ENCODE results near the gene CHMP4B. TPM values are rescaled to one million over a fixed set of nuclear protein-coding genes. Genes with fewer than 3 reads are reported as not detected.

Gene CHMP4B
- total and polyA plus RNA-seq, 3 donors from 2014 or later, result 98.3 to 114 (median 102) TPM

- DNase-seq, result peak; percentile 30
- no peaks in the 10 kb centered on the region for H3K36me3 ChIP-seq (ENCODE audit: low read depth, missing control alignments)
These were observed 60.2 kb downstream of the CHMP4B start for GRCh38 chr20:33871362-33871761.

DNA sequence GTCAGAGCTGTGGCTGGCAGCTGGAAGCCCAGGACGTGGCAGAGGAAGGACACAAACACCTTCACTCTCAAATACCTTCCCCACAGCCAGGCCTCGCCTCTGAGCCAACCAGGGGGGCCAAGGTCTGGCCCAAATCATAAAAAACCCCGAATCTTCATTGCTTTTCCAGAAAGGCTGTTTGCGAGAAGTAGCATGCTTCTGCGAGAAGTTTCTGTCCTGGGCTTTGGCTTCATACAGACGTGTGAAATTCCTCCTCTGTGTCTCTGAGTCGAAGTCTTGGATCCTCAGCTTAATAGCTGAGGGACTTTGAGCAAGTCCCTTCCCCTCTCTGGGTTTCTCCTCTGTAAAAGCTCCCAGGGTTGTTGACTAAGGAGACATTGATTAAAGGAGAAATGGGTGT, 63.0 kb downstream of the CHMP4B start:
- peaks cover 3% of the 10 kb centered on the region for H3K4me1 ChIP-seq
- 82 to 91% methylated on average over 6 to 7 of the region's 7 CpGs for WGBS, 2 donors
- TF ChIP-seq, protein P1, sequence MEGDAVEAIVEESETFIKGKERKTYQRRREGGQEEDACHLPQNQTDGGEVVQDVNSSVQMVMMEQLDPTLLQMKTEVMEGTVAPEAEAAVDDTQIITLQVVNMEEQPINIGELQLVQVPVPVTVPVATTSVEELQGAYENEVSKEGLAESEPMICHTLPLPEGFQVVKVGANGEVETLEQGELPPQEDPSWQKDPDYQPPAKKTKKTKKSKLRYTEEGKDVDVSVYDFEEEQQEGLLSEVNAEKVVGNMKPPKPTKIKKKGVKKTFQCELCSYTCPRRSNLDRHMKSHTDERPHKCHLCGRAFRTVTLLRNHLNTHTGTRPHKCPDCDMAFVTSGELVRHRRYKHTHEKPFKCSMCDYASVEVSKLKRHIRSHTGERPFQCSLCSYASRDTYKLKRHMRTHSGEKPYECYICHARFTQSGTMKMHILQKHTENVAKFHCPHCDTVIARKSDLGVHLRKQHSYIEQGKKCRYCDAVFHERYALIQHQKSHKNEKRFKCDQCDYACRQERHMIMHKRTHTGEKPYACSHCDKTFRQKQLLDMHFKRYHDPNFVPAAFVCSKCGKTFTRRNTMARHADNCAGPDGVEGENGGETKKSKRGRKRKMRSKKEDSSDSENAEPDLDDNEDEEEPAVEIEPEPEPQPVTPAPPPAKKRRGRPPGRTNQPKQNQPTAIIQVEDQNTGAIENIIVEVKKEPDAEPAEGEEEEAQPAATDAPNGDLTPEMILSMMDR (IDR thresholded peaks at IDR 0.05), result no peak
- no peak for TF ChIP-seq POLR2A (IDR thresholded peaks at IDR 0.05)
- no peaks in the 10 kb centered on the region for H3K9me3 ChIP-seq
- no peaks in the 10 kb centered on the region for H3K27me3 ChIP-seq
- intact Hi-C loops (cut with DNase I; ENCODE audit: low total_unique reads), result no loop called here
- no peak overlapping the region for H3K4me3 ChIP-seq
- no peaks in the 10 kb centered on the region for H3K36me3 ChIP-seq (ENCODE audit: low read depth, missing control alignments)
- no peak for DNase-seq
- H3K27ac ChIP-seq, result no peak overlapping the region

More at GRCh38 chr20:33871362-33871761, 60.2 kb downstream of the CHMP4B start:
- Histone ChIP-seq H3K4me1 (peaks cover 3% of the 10 kb centered on the region), H3K4me3 (no peak overlapping the region), H3K9me3 (no peaks in the 10 kb centered on the region), H3K27ac (no peak overlapping the region), H3K27me3 (no peaks in the 10 kb centered on the region)
- TF ChIP-seq, protein P1 (IDR thresholded peaks at IDR 0.05), result no peak
- no peak for TF ChIP-seq POLR2A (IDR thresholded peaks at IDR 0.05)
- intact Hi-C loops (cut with DNase I; ENCODE audit: low total_unique reads), result no loop called here
- 59 to 60% methylated on average over 8 to 12 of the region's 12 CpGs for WGBS, 2 donors

- no peaks in the 10 kb centered on the region for H3K9me3 ChIP-seq
- TF ChIP-seq, protein P1 (IDR thresholded peaks at IDR 0.05), result no peak
- no peaks in the 10 kb centered on the region for H3K36me3 ChIP-seq (ENCODE audit: low read depth, missing control alignments)
- peaks cover 3% of the 10 kb centered on the region for H3K4me1 ChIP-seq
- WGBS, 2 donors, result 87% methylated on average over 7 of the region's 7 CpGs
- DNase-seq, result no peak
- H3K4me3 ChIP-seq, result no peak overlapping the region
- no peak overlapping the region for H3K27ac ChIP-seq
- intact Hi-C loops (cut with DNase I; ENCODE audit: low total_unique reads), result no loop called here
- no peaks in the 10 kb centered on the region for H3K27me3 ChIP-seq
These were observed 63.9 kb downstream of the CHMP4B start for GRCh38 chr20:33875055-33875454.

- 91 to 93% methylated on average over 6 of the region's 6 CpGs for WGBS, 2 donors
- Histone ChIP-seq H3K27me3 (no peaks in the 10 kb centered on the region), H3K4me1 (peaks cover 3% of the 10 kb centered on the region), H3K27ac (no peak overlapping the region), H3K4me3 (no peak overlapping the region), H3K9me3 (no peaks in the 10 kb centered on the region), H3K36me3 (ENCODE audit: low read depth, missing control alignments) (no peaks in the 10 kb centered on the region)
- no peak for DNase-seq
- intact Hi-C loops (cut with DNase I; ENCODE audit: low total_unique reads), result no loop called here
- TF ChIP-seq, protein P1 (IDR thresholded peaks at IDR 0.05), result no peak
- TF ChIP-seq POLR2A (IDR thresholded peaks at IDR 0.05), result no peak
These were observed 64.4 kb downstream of the CHMP4B start for GRCh38 chr20:33875534-33876026.

DNA sequence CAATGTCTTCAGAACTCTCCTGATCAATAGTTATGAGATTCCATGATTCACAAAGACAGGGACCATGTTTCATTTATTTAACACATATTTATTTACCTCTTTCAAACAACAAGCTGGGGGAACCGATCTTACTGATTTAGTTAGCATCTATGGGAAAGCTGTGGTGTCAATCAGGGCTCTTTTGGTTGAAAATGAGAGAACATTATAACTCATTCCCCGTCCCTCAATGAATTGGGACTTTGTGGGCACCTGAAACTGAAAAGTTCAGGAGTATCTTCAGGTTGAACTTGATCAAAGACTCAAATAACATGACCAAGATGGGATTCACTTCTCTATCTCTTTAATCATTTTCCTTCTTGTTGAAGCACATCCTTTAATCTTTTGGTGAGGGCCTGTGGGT, 67.4 kb downstream of the CHMP4B start:
- Histone ChIP-seq H3K9me3 (no peaks in the 10 kb centered on the region), H3K36me3 (ENCODE audit: low read depth, missing control alignments) (no peaks in the 10 kb centered on the region), H3K27ac (no peak overlapping the region), H3K27me3 (no peaks in the 10 kb centered on the region), H3K4me3 (no peak overlapping the region), H3K4me1 (no peaks in the 10 kb centered on the region)
- intact Hi-C loops (cut with DNase I; ENCODE audit: low total_unique reads), result no loop called here
- no peak for DNase-seq
- 91 to 100% methylated on average over 2 of the region's 2 CpGs for WGBS, 2 donors
- TF ChIP-seq POLR2A (IDR thresholded peaks at IDR 0.05), result no peak
- TF ChIP-seq, protein P1 (IDR thresholded peaks at IDR 0.05), result no peak
